Lung (tissue), 12 donors: ENCODE results near the gene DCAKD. TPM values are rescaled to one million over a fixed set of nuclear protein-coding genes. Genes with fewer than 3 reads are reported as not detected.
A peak's percentile ranks its signal among the peaks of the same experiment; 100 is the strongest.

ENCODE experiments used
- ATAC-seq: fragments of 200-7000 bp; cut with Tn5 transposase; one replicate; pipeline ENCODE4 v1.9.1; 2020; ENCODE audit warnings: moderate number of reproducible peaks; ENCODE audit not compliant: insufficient read depth, low FRiP score
- DNase-seq, 3 donors: peaks; one replicate each; pipeline ENCODE4 v3.0.0-alpha.2; 2013 to 2017
- H3K27ac ChIP-seq, 2 donors: one replicate each; pipeline ENCODE4 v1.5.1; 2013; ENCODE audit warnings: mild to moderate bottlenecking in 2 of 2, moderate library complexity in 2 of 2, control low read depth in 1 of 2, inconsistent platforms in 1 of 2, low read depth in 1 of 2, low read length in 1 of 2
- H3K27me3 ChIP-seq, 3 donors: one replicate each; pipeline ENCODE4 v1.5.1; 2013; ENCODE audit warnings: low read length in 2 of 3; ENCODE audit not compliant: control insufficient read depth in 3 of 3, insufficient read depth in 3 of 3
- H3K36me3 ChIP-seq, 4 donors: one replicate each; pipeline ENCODE4 v1.5.1; 2013; ENCODE audit warnings: low read length in 4 of 4, mild to moderate bottlenecking in 1 of 4, moderate library complexity in 1 of 4; ENCODE audit not compliant: control insufficient read depth in 4 of 4, insufficient read depth in 4 of 4
- H3K4me1 ChIP-seq, 5 donors: one replicate each; pipeline ENCODE4 v1.5.1; 2013; ENCODE audit warnings: low read length in 5 of 5, mild to moderate bottlenecking in 2 of 5, moderate library complexity in 1 of 5; ENCODE audit not compliant: control insufficient read depth in 5 of 5, insufficient read depth in 5 of 5
- H3K4me3 ChIP-seq: one replicate; pipeline ENCODE4 v1.5.1; 2013; ENCODE audit warnings: mild to moderate bottlenecking, control low read depth, moderate library complexity
- H3K9ac ChIP-seq, 2 donors: one replicate each; pipeline ENCODE4 v1.5.1; 2013; ENCODE audit warnings: low read length in 2 of 2, control low read depth in 1 of 2; ENCODE audit not compliant: insufficient read depth in 1 of 2
- H3K9me3 ChIP-seq, 4 donors: one replicate each; pipeline ENCODE4 v1.5.1; 2013; ENCODE audit warnings: low read length in 3 of 4, mild to moderate bottlenecking in 1 of 4, moderate library complexity in 1 of 4; ENCODE audit not compliant: control insufficient read depth in 4 of 4, insufficient read depth in 3 of 4
- CTCF ChIP-seq: IDR thresholded peaks from 2 replicates; pipeline ENCODE4 v1.5.1; 2012; ENCODE audit warnings: mild to moderate bottlenecking; ENCODE audit errors: control extremely low read depth, extremely low read depth
- WGBS, 2 donors: extraction: QIAGEN DNeasy Blood & Tissue Kit; methylation state at CpG; one replicate each; pipeline ENCODE4 v1.1.7; 2013; 5-methylcytosine and 5-hydroxymethylcytosine counted together
- polyA plus RNA-seq, 2 donors: library from polyadenylated mRNA; stranded (reverse); fragments of 200-250 nt; gene quantifications; one replicate each; pipeline ENCODE4 v1.2.1, GENCODE V29; 2013
- total RNA-seq, 2 donors: library from RNA; depleted of rRNA in 1 of 2; stranded (reverse); fragments of >200 nt in 1 of 2; gene quantifications; one replicate each; pipeline ENCODE4 v1.2.1, GENCODE V29; 2014 to 2021
- donor health status: control.
- donor health status: control.
- donor health status: Bipolar disorder and iron deficiency.
- donor health status: healthy.
- donor health status: DM: yes; HTN: yes; CAD: no.

Gene DCAKD
- total and polyA plus RNA-seq, 4 donors, result 11.8 to 28.8 (median 20.2) TPM

GRCh38 chr17:44988044-44988942 lies 63.1 kb downstream of the DCAKD start:
- Histone ChIP-seq H3K4me3 (no peak overlapping the region), H3K27me3 (peaks cover 0 to 20% (median 0%) of the 10 kb centered on the region in 3 donors), H3K9ac (no peak overlapping the region), H3K36me3 (no peaks in the 10 kb centered on the region), H3K4me1 (peaks cover 0 to 6% (median 2%) of the 10 kb centered on the region in 5 donors), H3K9me3 (peaks cover 0 to 2% (median 0%) of the 10 kb centered on the region in 4 donors), H3K27ac (no peak overlapping the region)
- 37 to 53% methylated on average over 34 of the region's 34 CpGs for WGBS, 2 donors
- DNase-seq (no peak), ATAC-seq (no peak)
- TF ChIP-seq CTCF, result no peak

GRCh38 chr17:44983563-44983962 lies 67.9 kb downstream of the DCAKD start:
- Histone ChIP-seq H3K27me3 (peaks cover 0 to 12% (median 0%) of the 10 kb centered on the region in 3 donors), H3K9ac (no peak overlapping the region), H3K4me1 (peaks cover 0 to 40% (median 16%) of the 10 kb centered on the region in 5 donors), H3K4me3 (no peak overlapping the region), H3K27ac (no peak overlapping the region), H3K36me3 (no peaks in the 10 kb centered on the region), H3K9me3 (no peaks in the 10 kb centered on the region)
- ATAC-seq, result no peak
- peak in 1 of 3 donors; percentile 15 for DNase-seq
- 90 to 94% methylated on average over 4 of the region's 4 CpGs for WGBS, 2 donors
- TF ChIP-seq CTCF, result no peak

DNA sequence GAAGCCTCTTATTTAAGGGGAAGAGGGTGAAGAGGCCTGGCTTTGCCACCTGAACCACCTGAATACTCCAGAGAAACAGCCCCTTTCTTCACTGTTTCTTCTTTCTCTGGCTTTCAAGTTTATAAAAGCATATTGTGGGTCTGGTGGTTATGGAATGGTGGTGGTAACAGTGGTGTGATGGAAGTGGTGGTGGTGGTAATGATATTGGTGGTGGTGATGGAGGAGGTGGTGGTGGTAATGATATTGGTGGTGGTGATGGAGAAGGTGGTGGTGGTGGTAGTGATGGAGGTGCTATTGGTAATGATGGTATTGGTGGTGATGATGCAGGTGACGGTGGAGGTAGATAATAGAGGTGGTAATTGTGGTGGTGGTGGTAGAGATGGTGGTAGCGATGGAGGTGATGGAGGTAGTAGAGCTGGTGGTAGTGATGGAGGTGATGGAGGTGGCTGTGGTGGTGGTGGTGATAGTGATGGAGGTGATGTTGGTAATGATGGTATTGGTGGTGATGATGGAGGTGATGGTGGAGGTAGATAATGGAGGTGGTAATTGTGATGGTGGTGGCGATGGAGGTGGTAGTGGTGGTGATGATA lies 69.2 kb downstream of the DCAKD start:
- Histone ChIP-seq H3K36me3 (no peaks in the 10 kb centered on the region), H3K27ac (no peak overlapping the region), H3K4me3 (no peak overlapping the region), H3K9me3 (no peaks in the 10 kb centered on the region), H3K27me3 (peaks cover 0 to 12% (median 0%) of the 10 kb centered on the region in 3 donors), H3K9ac (no peak overlapping the region), H3K4me1 (peaks cover 3 to 50% (median 22%) of the 10 kb centered on the region in 5 donors)
- no peak for DNase-seq
- ATAC-seq, result no peak
- WGBS, 2 donors, result 91 to 97% methylated on average over 3 of the region's 3 CpGs
- TF ChIP-seq CTCF, result no peak
